ENCODE measurements around the gene ATP6V1C2.

GRCh38 chr2:10814142-10814541, 92.7 kb downstream of the ATP6V1C2 start:
- TF ChIP-seq, protein P1, sequence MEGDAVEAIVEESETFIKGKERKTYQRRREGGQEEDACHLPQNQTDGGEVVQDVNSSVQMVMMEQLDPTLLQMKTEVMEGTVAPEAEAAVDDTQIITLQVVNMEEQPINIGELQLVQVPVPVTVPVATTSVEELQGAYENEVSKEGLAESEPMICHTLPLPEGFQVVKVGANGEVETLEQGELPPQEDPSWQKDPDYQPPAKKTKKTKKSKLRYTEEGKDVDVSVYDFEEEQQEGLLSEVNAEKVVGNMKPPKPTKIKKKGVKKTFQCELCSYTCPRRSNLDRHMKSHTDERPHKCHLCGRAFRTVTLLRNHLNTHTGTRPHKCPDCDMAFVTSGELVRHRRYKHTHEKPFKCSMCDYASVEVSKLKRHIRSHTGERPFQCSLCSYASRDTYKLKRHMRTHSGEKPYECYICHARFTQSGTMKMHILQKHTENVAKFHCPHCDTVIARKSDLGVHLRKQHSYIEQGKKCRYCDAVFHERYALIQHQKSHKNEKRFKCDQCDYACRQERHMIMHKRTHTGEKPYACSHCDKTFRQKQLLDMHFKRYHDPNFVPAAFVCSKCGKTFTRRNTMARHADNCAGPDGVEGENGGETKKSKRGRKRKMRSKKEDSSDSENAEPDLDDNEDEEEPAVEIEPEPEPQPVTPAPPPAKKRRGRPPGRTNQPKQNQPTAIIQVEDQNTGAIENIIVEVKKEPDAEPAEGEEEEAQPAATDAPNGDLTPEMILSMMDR (conservative IDR thresholded peaks at IDR 0.05) = no peak
- TF ChIP-seq EZH2 (IDR thresholded peaks at IDR 0.05; ENCODE audit: low read depth) = no peak

Measured in PC-9 (cell line).